ENCODE measurements around the gene BACH2.
A peak's percentile ranks its signal among the peaks of the same experiment; 100 is the strongest.
"Not testable (repeated sequence)": the region's sequence is repeated elsewhere in the genome, so short reads cannot be mapped to it uniquely, and the experiment has no call there.

The BACH2 gene

GRCh38 chr6:90219209-90219985, 77.2 kb downstream of the BACH2 start:
- intact Hi-C loops (cut with DNase I), result loop anchor here (2.0 kb wide), 1 partner anchor 77 kb away; the partner anchor contains the start of gene BACH2
- peak in 2 of 10 donors; percentile 9 to 36 for DNase-seq

- no peak for DNase-seq
- intact Hi-C loops (cut with DNase I), result loop anchor here (2.0 kb wide), 1 partner anchor 78 kb away; the partner anchor contains the start of gene BACH2
Measured at GRCh38 chr6:90218959-90219208, 77.8 kb downstream of the BACH2 start.

- DNase-seq, result no peak
- intact Hi-C loops (cut with DNase I), result loop anchor here (2.0 kb wide), 2 partner anchors 79 to 247 kb away; partner anchors contain the start of gene BACH2
Measured at GRCh38 chr6:90217506-90218127, 79.0 kb downstream of the BACH2 start.

GRCh38 chr6:90216072-90216977, 80.3 kb downstream of the BACH2 start:
- intact Hi-C loops (cut with DNase I), result loop anchor here (2.0 kb wide), 1 partner anchor 246 kb away; no protein-coding TSS in a partner anchor
- no peak for DNase-seq

GRCh38 chr6:90214966-90215365, 81.7 kb downstream of the BACH2 start:
- DNase-seq, result no peak
- intact Hi-C loops (cut with DNase I), result no loop called here

- intact Hi-C loops (cut with DNase I), result no loop called here
Measured at GRCh38 chr6:90214461-90214860, 82.2 kb downstream of the BACH2 start.

GRCh38 chr6:90212274-90212673, 84.4 kb downstream of the BACH2 start:
- intact Hi-C loops (cut with DNase I), result no loop called here
- DNase-seq, result no peak

More at GRCh38 chr6:90214461-90214860, 82.2 kb downstream of the BACH2 start:
- DNase-seq, result no peak

GRCh38 chr6:90209527-90209926, 87.1 kb downstream of the BACH2 start:
- no peak for DNase-seq
- intact Hi-C loops (cut with DNase I), result no loop called here

GRCh38 chr6:90208690-90209089, 88.0 kb downstream of the BACH2 start:
- DNase-seq; intact Hi-C loops (cut with DNase I): not testable (repeated sequence)

GRCh38 chr6:90204327-90205056, 92.2 kb downstream of the BACH2 start:
- intact Hi-C loops (cut with DNase I), result no loop called here
- no peak for DNase-seq

- intact Hi-C loops (cut with DNase I), result no loop called here
- DNase-seq, result no peak
Measured at GRCh38 chr6:90203672-90204071, 93.0 kb downstream of the BACH2 start.

- DNase-seq, result no peak
- intact Hi-C loops (cut with DNase I), result no loop called here
Measured at GRCh38 chr6:90202156-90202555, 94.5 kb downstream of the BACH2 start.

GRCh38 chr6:90199900-90200299, 96.7 kb downstream of the BACH2 start:
- intact Hi-C loops (cut with DNase I), result no loop called here
- no peak for DNase-seq

- intact Hi-C loops (cut with DNase I), result no loop called here
- no peak for DNase-seq
Measured at GRCh38 chr6:90198758-90199425, 97.8 kb downstream of the BACH2 start.

- intact Hi-C loops (cut with DNase I), result no loop called here
- DNase-seq, result peak in 1 of 10 donors; percentile 65
Measured at GRCh38 chr6:90197854-90198496, 98.7 kb downstream of the BACH2 start.

GRCh38 chr6:90195094-90195829, 101.4 kb downstream of the BACH2 start:
- intact Hi-C loops (cut with DNase I), result no loop called here

GRCh38 chr6:90194371-90194841, 102.2 kb downstream of the BACH2 start:
- DNase-seq, result no peak
- intact Hi-C loops (cut with DNase I), result no loop called here

More at GRCh38 chr6:90195094-90195829, 101.4 kb downstream of the BACH2 start:
- no peak for DNase-seq

- no peak for DNase-seq
- intact Hi-C loops (cut with DNase I), result no loop called here
Measured at GRCh38 chr6:90193359-90193758, 103.3 kb downstream of the BACH2 start.
